Psoas muscle (tissue), 8 donors: ENCODE results near the gene RAB3A. TPM values are rescaled to one million over a fixed set of nuclear protein-coding genes. Genes with fewer than 3 reads are reported as not detected.
A peak's percentile ranks its signal among the peaks of the same experiment; 100 is the strongest.
"Not testable (repeated sequence)": the region's sequence is repeated elsewhere in the genome, so short reads cannot be mapped to it uniquely, and the experiment has no call there.

Experiments
- ATAC-seq, 4 donors: fragments of 200-7000 bp; cut with Tn5 transposase; one replicate each; pipeline ENCODE4 v1.9.1; 2020; ENCODE audit warnings: moderate library complexity in 3 of 4, mild to moderate bottlenecking in 2 of 4
- DNase-seq, 2 donors: peaks; one replicate each; pipeline ENCODE4 v3.0.0-alpha.2; 2020
- H3K27ac ChIP-seq: fragments of 200-600 bp; one replicate; pipeline ENCODE4 v1.8.0; 2022
- H3K27me3 ChIP-seq, 3 donors: fragments of 200-600 bp in 1 of 3; one replicate each; pipeline versions ENCODE4 v1.6.1 to v1.8.0; 2013 to 2022; ENCODE audit warnings: low read length in 2 of 3, mild to moderate bottlenecking in 2 of 3, moderate library complexity in 1 of 3; ENCODE audit not compliant: insufficient read depth in 3 of 3
- H3K36me3 ChIP-seq, 2 donors: fragments of 200-600 bp in 1 of 2; one replicate each; pipeline versions ENCODE4 v1.6.1 to v1.8.0; 2013 to 2022; ENCODE audit warnings: low read depth in 1 of 2, mild to moderate bottlenecking in 1 of 2, moderate library complexity in 1 of 2; ENCODE audit not compliant: insufficient read depth in 1 of 2
- H3K4me1 ChIP-seq: fragments of 200-600 bp; one replicate; pipeline ENCODE4 v1.8.0; 2022
- H3K4me3 ChIP-seq: fragments of 200-600 bp; one replicate; pipeline ENCODE4 v1.8.0; 2022; ENCODE audit warnings: mild to moderate bottlenecking
- H3K9me3 ChIP-seq: fragments of 200-600 bp; one replicate; pipeline ENCODE4 v1.8.0; 2022
- CTCF ChIP-seq: fragments of 200-600 bp; IDR thresholded peaks from one replicate; pipeline ENCODE4 v1.8.0; 2022; ENCODE audit warnings: antibody characterized with exemption
- WGBS, 3 donors: extraction: QIAGEN DNeasy Blood & Tissue Kit; methylation state at CpG; one replicate each; pipeline versions ENCODE4 v1.1.6 to v1.1.7; 2013; 5-methylcytosine and 5-hydroxymethylcytosine counted together
- intact Hi-C, 2 donors: fragments of 100-400 bp; cut with DNase I; formaldehyde crosslinking; loops; one replicate each; pipeline versions ENCODE4 v1.11.0 to v1.14.2; 2022
- polyA plus RNA-seq, 3 donors: library from polyadenylated mRNA; stranded (reverse); fragments of 200-250 nt; gene quantifications; one replicate each; pipeline ENCODE4 v1.2.3, GENCODE V29; 2013
- total RNA-seq, 4 donors: library from RNA; stranded (reverse); fragmentation: NEBNext Ultra II Directional in 2 of 4; extraction: Animal tissue kit (Norgen Biotek cat#: 25700) in 2 of 4; gene quantifications; one replicate each; pipeline versions ENCODE4 v1.2.1 to v1.2.4, GENCODE V29; 2021 to 2023
- donor health status: healthy with polysubstance abuse.
- donor health status: DM: no; HTN: no; CAD: no; lungs with moderate emphysema.
- donor health status: Bipolar disorder and iron deficiency.
- donor health status: healthy.
- donor health status: DM: yes; HTN: yes; CAD: no.
- donor health status: DM: no; HTN: no; CAD: no.
- donor health status: DM: no; HTN: no; CAD: no.
- donor health status: DM: yes; HTN: yes; CAD: no.

Gene RAB3A
- total and polyA plus RNA-seq, 7 donors: 0.44 to 3.6 (median 0.86) TPM

DNA sequence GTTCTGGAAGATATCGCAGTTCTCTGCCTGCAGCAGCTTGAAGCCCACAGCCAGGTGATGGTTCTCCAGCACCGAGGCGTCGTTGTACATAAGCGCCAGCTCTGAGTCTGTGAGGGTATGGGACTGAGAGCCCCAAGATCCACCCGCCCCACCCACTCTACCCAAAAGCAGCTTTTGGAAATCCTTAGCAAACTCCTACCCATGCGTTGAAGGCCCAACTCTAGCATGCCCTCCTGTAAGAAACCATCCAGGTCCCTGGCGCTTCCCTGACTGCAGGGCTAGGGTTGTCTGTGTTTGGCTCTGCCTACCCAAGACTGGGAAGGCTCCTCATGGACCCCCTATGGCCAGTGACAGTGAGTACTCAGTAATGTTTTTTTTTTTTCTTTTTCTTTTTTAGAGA is 12.9 kb upstream of the RAB3A start:
- TF ChIP-seq CTCF: no peak

GRCh38 chr19:18214779-18215433 is 11.1 kb upstream of the RAB3A start:
- DNase-seq (no peak), ATAC-seq (no peak)
- WGBS, 3 donors: 66 to 79% (median 67%) methylated on average over 7 of the region's 7 CpGs
- intact Hi-C loops: no loop called here
- Histone ChIP-seq H3K27me3 (no peaks in the 10 kb centered on the region), H3K4me1 (no peaks in the 10 kb centered on the region), H3K27ac (no peak overlapping the region), H3K9me3 (no peaks in the 10 kb centered on the region), H3K36me3 (no peaks in the 10 kb centered on the region), H3K4me3 (no peak overlapping the region)
- TF ChIP-seq CTCF: no peak

More for the DNA sequence above, 12.9 kb upstream of the RAB3A start:
- no peak for ATAC-seq
- Histone ChIP-seq H3K27me3 (peaks cover 0 to 3% (median 0%) of the 10 kb centered on the region in 3 donors), H3K9me3 (no peaks in the 10 kb centered on the region), H3K4me3 (no peak overlapping the region), H3K4me1 (no peaks in the 10 kb centered on the region), H3K36me3 (no peaks in the 10 kb centered on the region), H3K27ac (no peak overlapping the region)
- WGBS, 3 donors: 91 to 96% (median 96%) methylated on average over 8 of the region's 8 CpGs
- intact Hi-C loops: no loop called here
- no peak for DNase-seq

DNA sequence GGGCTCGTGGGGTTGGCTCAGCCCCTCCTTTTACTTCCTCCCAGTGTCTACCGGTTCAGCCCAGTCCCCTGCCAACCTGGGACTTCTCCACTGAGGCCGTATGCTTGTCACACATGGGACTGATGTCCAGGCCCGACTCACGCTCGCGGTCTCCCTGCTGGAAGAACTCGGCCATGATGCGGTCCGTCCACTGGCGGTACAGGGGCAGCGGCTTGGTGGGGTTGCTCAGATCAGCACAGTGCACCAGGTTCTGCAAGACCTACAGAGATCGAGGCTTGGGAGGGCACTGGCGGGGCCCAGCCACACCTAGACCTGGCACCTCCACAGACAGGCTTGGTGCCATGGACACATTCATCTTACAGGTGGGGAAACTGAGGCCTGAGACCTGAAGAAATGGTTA is 7.8 kb upstream of the RAB3A start:
- no peak overlapping the region for H3K27ac ChIP-seq
- DNase-seq: no peak
- intact Hi-C loops: no loop called here
- ATAC-seq: no peak
- no peaks in the 10 kb centered on the region for H3K36me3 ChIP-seq
- peaks cover 5% of the 10 kb centered on the region for H3K4me1 ChIP-seq
- H3K9me3 ChIP-seq: no peaks in the 10 kb centered on the region
- WGBS, 3 donors: 82 to 83% (median 83%) methylated on average over 14 of the region's 14 CpGs
- no peak overlapping the region for H3K4me3 ChIP-seq
- no peaks in the 10 kb centered on the region for H3K27me3 ChIP-seq
- no peak for TF ChIP-seq CTCF

- H3K9me3 ChIP-seq, DNase-seq, H3K4me3 ChIP-seq, H3K27ac ChIP-seq, H3K27me3 ChIP-seq, H3K36me3 ChIP-seq, ATAC-seq: not testable (repeated sequence)
- 85 to 86% (median 86%) methylated on average over 4 to 5 of the region's 5 CpGs for WGBS, 3 donors
- H3K4me1 ChIP-seq: peaks cover 10% of the 10 kb centered on the region
- intact Hi-C loops: loop anchor here (5.0 kb wide), 2 partner anchors 122 to 202 kb away; no protein-coding TSS in a partner anchor
These were observed 6.1 kb upstream of the RAB3A start for GRCh38 chr19:18209912-18210311.

DNA sequence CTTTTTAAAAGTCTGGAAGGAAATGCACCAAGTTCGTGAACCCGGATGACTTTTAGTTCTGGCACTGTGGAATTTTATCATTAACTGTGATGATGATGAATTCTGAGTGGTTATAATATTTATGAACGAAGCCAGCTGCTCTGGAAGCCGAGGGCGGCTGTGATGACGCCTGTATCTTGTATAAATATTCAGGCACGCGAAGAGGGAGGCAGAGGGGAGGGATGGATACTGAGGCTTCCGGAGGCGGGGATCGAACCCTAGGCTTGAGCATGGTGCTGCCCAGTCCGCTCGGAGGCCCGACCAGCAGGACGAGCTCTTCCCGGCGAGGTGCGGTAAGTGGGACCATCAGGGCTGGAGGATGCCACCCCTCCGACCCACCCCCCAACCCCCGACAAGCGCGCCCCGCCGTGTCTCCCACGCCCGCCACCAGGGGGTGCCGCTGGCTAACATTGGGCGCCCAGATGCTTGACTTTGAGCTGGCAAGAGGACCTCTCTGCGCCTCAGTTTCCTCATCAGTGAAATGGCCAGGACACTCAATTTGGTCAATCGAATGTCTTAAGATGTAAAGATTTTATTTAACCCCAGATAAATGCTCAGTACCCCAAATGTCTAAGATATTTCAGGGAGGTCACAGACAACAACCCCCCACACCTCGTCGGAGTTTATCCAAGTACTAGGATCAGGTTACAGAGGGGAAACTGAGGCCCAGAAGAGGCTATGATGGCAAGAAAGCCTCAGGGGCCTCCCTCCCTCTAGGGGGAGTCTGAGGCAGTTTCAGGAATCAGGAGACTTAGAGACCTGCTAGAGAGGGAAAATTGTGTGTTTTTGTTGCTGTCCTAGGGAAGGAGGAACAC is 4.5 kb upstream of the RAB3A start:
- intact Hi-C loops: loop anchor here (1.0 to 5.0 kb wide), 4 partner anchors 43 to 204 kb away; no protein-coding TSS in a partner anchor
- 13 to 15% (median 15%) methylated on average over 32 of the region's 32 CpGs for WGBS, 3 donors
- TF ChIP-seq CTCF: peak; percentile 68
- Histone ChIP-seq H3K27me3 (no peaks in the 10 kb centered on the region), H3K4me3 (no peak overlapping the region), H3K9me3 (no peaks in the 10 kb centered on the region), H3K36me3 (no peaks in the 10 kb centered on the region), H3K4me1 (peaks cover 10% of the 10 kb centered on the region), H3K27ac (no peak overlapping the region)
- peak; percentile 49 to 71 for DNase-seq
- no peak for ATAC-seq
